Colon (tissue), 2 donors: ENCODE data around the gene ELF2.
"Not testable (repeated sequence)": the region's sequence is repeated elsewhere in the genome, so short reads cannot be mapped to it uniquely, and the experiment has no call there.

Source experiments
- FAIRE-seq: peaks from 2 replicates; lab custom pipeline; 2012; peaks lifted over from hg19 to GRCh38; lab: Jason Lieb, UNC
- donor health status: control.
- donor health status: control.

The ELF2 gene

DNA sequence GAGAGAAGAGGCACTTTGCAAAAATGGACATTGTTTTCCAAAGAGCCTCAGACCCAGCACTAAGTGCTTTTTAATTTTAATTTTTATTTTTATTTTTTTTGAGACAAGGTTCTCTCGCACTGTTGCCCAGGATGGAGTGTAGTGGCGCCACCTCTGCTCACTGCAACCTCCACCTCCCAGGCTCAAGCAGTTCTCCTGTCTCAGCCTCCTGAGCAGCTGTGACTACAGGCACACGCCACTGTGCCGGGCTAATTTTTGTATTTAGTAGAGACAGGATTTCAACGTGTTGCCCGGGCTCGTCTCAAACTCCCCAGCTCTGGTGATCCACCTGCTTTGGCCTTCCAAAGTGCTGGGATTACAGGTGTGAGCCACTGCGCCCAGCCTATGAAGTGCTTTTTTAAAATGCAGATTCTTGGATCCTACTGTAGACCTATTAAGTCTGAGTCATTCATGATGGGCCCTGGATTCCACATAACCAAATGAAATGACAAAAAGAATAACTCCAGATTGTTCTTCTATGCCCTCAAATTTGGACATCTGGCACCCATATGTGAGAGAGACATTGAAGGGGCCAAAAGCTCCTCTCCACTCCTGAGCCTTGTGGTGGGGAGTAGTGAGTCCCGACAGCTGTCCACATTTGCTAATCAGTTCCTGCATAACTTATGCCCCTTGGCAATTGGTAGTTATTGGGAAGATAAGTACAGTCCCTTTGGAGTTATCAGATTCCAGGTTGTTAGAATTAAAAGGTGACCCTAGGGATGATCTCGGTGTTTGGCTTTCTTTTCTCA lies 157.9 kb downstream of the ELF2 start:
- no peak for FAIRE-seq

DNA sequence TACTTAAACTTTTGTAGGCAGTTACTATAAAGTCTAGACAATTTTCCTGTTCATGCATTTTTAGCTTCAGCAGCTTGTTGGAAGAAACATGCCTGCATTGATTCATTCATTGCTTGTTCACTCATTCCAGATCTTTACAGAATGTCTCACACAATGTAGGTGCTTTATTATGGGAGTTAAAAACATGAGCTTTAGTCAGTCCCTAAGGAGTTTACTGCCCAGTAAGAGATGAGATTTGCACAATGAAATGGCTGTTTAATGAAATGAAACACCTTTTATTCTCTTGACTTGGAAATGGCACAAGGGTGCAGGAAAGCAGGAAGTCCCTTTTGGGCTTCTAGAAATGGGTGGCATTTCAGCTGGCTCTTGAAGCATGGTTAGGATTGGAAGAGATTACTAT lies 158.5 kb downstream of the ELF2 start:
- FAIRE-seq, result no peak

DNA sequence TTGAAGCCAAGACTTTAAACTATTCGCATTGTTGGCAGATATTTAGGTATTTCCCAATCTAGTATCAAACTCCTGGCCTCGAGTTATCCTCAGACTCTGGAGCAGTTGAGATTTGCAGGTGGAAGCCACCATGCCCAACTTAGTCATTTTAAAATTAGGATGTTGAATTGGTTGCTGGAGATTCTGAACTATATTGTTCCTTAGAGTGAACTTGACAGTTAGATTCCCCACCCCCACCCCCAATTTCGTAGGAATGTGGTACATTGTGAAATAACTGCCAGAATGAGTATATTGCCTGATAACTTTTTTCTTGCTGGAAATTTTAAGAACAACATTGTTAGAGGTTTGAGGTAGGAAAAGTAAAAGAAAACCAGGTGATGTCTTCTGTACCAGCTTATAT lies 159.2 kb downstream of the ELF2 start:
- no peak for FAIRE-seq

DNA sequence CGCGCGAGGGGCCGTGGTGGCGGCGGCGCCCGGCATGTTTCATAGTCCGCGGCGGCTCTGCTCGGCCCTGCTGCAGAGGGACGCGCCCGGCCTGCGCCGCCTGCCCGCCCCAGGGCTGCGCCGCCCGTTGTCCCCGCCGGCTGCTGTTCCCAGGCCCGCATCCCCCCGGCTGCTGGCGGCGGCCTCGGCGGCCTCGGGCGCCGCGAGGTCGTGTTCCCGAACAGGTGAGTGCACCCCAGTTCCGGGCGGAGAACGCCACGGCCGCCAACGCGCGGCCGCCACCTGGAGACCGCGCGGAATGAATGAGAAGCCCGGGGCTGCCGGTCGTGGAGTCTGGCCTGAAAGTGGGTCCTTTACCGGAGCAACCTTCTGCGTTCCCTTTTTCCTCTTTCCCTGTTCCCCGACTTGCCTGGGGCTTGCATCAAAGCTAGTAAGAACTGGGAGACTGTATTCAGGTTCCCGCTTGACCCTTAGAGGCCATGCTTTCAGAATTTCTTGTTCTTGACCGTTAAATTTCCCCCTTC lies 161.0 kb downstream of the ELF2 start:
- FAIRE-seq, result no peak

DNA sequence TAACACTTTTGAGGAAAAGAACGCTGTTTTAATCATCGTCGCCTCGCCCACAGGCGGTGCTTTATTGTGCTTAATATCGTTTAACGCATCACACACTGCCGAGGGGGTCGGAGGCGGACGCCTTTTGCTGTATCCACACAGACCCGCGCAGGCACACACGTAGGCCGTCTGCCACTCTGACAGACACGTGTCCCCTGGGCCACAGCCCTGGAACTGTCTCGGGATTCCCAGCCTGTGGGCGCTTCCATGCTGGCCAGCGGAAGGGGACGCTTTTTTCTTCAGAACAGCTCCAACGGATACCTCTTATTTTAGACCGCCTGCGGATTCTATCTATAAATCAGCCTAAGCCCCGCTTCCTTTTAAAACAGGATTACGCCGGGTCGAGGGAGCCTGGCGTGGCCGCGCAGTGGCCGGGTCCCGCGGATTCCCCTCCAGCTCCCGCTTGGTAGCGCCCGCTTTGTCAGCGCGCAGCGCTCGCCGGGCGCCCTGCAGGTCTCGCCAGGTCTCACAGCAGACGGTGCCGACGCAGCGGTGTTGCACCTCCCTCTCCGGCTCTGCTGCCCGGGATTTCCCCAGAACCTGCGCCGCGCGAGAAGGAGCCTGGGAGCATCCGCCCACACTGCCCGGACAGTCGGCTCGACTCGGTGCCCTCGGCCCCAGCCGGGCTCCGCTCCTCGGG lies 161.6 kb downstream of the ELF2 start, which contains the start of gene NOCT:
NOCT (plus strand) TSS at position 513 of the 679 bp plus-strand sequence. CDS start 201 bp downstream, outside the sequence.
- no peak for FAIRE-seq

DNA sequence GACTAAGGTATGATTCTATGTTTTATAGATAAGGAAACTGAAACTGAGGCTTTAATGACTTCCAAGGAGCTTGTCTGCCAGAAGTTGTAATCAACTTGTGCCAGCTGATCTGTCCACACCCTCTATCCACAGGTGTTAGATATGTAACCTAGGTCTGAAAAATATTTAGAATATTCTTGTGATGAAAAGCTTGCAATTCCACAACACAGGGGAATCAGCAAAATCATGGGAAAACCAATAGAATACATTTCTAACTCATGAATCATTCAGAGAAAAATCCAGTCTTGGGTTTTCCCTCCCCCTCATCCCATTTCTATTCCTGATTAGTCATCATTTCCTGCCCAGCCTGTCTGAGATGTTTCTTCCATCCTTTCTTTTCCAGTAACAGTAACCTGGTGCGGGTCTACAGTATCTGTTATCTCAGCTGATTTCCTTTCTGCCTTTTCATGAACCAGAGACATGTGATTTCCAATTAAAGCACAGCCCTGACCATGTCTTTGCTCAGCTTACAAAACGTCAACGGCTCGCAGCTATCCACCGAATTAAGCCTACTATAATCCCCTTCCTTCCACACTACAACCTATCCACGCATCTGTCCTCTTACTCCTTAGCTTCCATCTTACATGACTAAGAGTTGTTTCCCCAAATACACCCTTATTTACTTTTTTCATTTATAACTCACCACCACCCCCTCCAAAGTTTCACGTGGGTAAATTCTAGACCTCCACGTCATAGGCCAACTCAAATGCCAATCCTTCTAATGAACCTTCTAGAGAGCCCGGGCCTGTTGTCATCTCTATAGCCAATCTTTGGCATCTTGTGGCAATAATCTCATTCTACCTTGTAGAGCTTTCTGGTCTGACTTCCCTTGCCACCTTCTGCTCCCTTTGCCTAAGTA lies 162.4 kb downstream of the ELF2 start:
- no peak for FAIRE-seq

DNA sequence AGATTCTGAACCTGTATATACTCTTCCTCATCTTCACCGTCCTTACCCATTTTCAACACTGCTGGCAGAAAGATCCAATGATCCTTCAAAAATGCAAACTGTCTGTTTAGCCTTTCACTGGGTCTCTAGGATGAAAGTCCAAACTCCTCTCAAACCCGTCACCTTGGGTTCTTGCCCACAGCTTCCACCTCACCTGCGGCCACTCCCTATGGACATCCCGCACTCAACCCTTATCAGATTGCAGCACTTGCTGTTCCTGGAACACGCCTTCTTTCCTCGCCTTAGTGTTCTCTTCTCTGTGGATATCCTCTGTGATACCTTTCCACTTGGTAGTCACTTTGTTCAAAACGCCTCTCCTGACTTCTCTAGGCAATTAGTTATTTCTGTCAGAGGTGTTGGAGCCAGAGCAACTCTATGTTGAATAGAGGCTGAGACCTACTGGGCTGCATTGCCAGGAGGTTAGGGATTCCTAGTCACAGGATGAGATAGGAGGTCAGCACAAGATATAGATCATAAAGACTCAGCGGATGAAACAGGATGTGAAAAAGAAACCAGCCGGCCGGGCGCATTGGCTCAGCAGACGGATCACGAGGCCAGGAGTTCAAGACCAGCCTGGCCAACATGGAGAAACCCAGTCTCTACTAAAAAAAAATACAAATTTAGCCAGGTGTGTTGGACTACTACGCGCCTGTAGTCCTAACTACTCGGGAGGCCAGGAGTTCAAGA lies 165.6 kb downstream of the ELF2 start:
- no peak for FAIRE-seq

DNA sequence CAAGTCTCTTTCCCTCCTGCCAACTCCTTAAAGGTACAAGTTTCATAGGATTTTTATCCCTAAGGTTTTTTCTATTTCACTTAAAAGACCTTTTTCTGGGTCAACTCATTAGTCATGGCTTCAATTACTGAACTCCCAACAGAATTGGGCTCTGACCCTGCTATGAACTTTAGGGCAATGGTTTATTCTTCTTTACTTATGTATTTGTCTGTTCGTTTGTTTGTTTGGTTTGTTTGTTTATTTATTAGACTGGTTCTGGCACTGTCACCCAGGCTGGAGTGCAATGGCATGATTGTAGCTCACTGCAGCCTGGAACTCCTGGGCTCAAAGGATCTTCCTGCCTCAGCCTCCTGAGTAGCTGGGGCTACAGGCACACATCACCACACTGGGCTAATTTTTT lies 167.3 kb downstream of the ELF2 start:
- no peak for FAIRE-seq

DNA sequence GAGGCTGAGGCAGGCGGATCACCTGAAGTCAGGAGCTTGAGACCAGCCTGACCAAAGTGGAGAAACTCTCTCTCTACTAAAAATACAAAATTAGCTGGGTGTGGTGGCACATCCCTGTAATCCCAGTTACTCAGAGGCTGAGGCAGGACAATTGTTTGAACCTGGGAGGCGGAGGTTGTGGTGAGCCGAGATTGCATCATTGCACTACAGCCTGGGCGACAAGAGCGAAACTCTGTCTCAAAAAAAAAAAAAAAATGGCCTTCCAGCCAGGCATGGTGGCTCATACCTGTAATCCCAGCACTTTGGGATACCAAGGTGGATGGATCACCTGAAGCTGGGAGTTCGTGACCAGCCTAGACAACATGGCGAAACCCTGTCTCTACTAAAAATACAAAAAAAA lies 168.7 kb downstream of the ELF2 start:
- FAIRE-seq, result not testable (repeated sequence)

DNA sequence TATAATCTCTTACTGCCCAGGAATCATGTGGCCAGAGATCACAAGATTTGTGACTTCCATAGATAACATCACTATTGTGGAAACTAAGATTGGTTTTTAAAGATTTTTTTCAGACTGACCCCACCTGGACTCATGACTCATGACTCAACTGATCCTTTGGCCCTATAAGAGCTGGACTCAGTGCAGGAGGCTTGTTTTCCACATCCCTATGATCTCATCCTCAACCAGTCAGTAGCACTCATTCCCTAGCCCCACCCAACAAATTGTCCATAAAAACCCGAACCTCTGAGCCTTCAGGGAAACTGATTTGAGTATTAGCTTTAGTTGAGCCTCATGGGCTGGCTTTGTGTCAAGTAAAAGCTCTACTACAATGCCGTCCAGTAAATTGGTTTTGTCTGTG lies 169.4 kb downstream of the ELF2 start:
- FAIRE-seq, result no peak
